Suppressor macrophage (primary cell): ENCODE results near the gene NR3C1.
"Not testable (repeated sequence)": the region's sequence is repeated elsewhere in the genome, so short reads cannot be mapped to it uniquely, and the experiment has no call there.

Experiments used
- DNase-seq, 4 experiments: peaks; one replicate each; pipeline ENCODE4 v3.0.0-alpha.2; 2020 to 2022

Gene NR3C1

DNA sequence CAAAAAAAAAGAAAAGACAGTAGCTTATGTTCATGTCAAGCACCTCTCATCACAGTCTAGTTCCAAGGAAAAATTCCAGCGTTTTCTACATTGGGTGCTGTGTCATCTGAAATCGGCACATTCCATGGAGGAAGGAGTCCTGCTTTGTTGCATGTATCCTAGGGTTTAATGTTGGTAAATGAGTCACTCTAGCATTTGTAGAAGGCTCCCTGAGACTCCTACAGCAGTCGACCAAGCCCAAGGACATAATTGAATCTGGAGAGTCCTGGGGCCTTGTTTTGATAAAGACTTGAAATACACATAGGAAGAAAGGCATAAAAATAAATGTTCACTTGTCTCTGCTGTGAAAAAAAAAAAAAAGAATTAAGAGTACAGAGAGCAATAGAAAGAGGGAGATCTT lies 69.1 kb downstream of the NR3C1 start:
- not testable (repeated sequence) for DNase-seq

- DNase-seq: no peak
Observed at GRCh38 chr5:143331956-143332355, 71.5 kb downstream of the NR3C1 start.

- DNase-seq: no peak
Observed at GRCh38 chr5:143329843-143330242, 73.6 kb downstream of the NR3C1 start.

DNA sequence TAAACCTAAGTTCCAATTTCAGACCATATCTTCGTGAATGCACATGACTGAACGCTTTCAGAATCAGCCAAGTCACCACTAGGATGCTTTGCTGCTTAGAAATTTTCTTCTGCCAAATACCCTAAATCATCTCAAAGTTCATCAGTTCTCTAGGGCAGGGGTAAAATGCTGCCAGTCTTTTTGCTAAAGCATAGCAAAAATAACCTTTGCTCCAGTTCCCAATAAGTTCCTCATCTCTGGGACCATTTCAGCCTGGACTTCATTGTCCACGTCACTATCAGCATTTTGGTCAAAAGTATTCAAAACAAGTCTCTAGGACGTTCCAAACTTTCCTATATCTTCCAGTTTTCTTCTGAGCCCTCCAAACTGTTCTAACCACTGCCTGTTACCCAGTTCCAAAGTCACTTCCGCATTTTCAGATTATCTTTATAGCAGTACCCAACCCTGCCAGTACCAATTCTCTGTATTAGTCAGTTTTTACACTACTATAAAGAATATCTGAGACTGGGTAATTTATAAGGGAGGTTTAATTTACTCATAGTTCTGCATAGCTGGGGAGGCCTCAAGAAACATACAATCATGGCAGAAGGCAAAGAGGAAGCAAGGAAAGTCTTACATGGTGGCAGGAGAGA lies 74.8 kb downstream of the NR3C1 start:
- DNase-seq: no peak

- DNase-seq: peak in 1 of 4 experiments; percentile 28
Observed at GRCh38 chr5:143325086-143325485, 78.4 kb downstream of the NR3C1 start.

GRCh38 chr5:143322931-143323630 lies 80.4 kb downstream of the NR3C1 start:
- DNase-seq: peak in 1 of 4 experiments; percentile 20

- DNase-seq: no peak
Observed at GRCh38 chr5:143322176-143322575, 81.3 kb downstream of the NR3C1 start.

GRCh38 chr5:143319437-143320227 lies 83.9 kb downstream of the NR3C1 start:
- DNase-seq: no peak

- DNase-seq: no peak
Observed at GRCh38 chr5:143318833-143319232, 84.7 kb downstream of the NR3C1 start.

DNA sequence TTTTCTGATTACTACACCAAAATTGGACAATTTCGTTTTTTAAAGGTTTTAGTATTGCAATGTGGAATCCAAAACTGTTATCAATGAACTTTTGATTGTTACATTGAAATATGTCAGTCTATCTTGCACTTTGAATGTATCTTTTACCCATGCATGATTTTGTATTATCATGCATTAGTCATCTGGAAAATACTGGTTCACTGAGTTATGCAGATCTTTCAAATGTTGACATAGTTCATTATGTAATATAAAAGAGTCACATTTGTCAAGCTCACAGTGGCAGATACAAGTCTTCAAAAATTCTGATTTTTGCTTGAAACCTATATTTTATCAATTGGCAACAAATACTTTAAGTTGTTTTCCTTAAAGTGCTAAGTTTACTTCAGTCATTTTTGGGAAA lies 85.2 kb downstream of the NR3C1 start:
- DNase-seq: peak in 1 of 4 experiments; percentile 32

GRCh38 chr5:143316844-143317631 lies 86.4 kb downstream of the NR3C1 start:
- no peak for DNase-seq

- no peak for DNase-seq
Observed at GRCh38 chr5:143316337-143316736, 87.1 kb downstream of the NR3C1 start.

DNA sequence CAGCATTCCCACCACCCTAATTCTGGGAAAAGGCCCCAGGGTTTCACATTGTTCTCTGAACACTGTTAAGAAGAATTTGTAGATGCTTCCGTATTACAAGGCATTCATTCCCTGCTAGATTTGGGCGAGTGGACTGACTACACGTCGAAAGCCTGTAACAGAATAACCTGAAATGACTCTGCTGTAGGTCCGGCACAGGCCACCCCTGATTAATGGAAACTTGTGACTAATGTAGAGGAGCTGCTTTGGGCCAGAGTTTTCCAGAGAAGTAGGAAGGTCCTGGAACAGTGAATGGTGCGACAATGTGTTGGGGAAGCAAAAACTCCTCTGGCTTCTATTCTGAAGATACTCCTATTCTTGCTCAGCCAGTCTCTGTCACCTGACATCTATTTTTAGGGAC lies 87.6 kb downstream of the NR3C1 start:
- no peak for DNase-seq

DNA sequence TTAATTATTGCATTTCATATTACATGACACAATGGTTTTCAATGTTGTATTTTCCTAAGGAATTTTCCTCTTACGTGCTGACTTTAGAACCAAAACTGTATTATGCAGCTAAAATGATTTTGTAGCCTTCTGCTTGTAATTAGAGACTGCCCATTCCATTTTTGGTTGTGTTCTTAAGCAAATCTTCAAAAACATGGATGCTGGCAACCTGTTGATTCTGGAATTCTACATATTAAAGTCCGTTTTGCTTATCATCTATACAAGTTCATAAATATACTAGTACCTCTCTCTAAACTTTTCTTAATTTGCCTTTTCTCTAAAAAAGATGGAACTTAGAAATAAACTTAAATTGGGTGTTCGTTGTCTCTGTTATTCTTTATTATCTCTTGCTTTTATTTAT lies 88.3 kb downstream of the NR3C1 start:
- DNase-seq: no peak

- peak; percentile 34 to 77 (median 56) for DNase-seq
Observed at GRCh38 chr5:143314659-143315058, 88.8 kb downstream of the NR3C1 start.

- DNase-seq: no peak
Observed at GRCh38 chr5:143314099-143314498, 89.4 kb downstream of the NR3C1 start.

- DNase-seq: no peak
Observed at GRCh38 chr5:143313298-143313852, 90.1 kb downstream of the NR3C1 start.

DNA sequence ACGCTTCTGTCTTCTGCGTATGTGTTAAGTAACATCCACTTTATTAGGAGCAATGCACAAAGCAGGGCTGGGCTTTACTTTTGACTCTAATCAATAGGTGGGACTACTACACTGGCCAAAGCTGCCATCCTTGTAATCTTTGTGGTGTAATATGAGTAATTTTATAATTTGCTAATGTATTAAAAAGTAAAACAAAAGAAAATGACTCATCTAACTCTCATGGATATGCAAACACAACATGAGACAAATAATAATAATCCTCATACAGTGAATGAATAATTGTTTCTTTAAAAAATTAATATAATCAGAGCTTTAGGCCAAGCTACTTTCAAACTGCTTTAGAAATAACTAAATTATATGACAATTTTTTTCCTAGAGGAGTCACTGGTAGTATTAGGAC lies 90.7 kb downstream of the NR3C1 start:
- no peak for DNase-seq

DNA sequence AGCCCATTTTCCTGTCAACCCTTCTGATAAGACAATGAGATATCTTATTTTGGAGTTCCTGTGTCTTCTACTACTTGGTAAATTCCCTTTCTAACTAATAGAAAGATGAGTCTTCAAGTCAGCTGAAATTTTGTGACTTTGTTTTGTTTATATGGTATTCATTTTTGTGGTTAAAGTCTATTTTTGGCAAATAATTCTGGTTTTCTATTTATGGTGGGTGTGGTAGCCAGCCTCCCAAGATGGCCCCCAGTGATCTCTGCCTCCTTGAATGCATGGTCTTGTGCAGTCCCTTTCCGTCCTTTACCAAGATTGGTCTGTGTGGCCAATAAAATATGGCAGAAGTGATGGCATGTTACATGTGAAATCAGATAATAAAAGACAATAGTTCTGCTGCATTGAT lies 91.5 kb downstream of the NR3C1 start:
- DNase-seq: no peak

GRCh38 chr5:143311428-143311827 lies 92.1 kb downstream of the NR3C1 start:
- no peak for DNase-seq

DNA sequence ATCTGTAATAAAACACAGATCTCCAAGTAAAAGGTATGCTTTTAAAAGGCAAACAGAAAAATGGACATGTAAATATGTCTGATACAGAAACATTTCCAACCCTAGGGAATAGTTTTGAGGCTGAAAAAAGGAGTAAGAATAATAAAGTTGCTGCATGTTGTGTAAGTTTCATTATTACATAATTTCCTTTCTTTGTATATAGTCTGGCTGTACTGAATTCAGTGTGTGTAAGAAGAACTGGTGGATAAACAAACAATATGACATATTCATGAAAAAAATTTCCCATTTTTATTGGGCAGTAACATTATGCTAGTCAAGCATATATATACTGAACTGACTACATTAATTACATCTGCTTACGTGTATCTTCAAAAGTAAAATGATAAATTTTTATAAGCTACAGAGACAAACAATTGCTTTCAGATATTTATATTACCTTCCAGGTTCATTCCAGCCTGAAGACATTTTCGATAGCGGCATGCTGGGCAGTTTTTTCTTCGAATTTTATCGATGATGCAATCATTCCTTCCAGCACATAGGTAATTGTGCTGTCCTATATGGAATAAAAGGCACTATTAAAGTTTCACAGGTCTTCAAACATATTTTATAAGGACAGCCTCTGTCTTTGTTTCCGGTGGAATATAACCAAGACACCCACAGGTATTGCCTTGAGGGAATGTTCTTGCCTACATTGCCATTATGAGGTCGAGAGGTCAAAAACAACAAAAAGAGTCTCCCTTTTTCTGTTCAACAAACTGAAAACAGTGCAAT lies 93.6 kb downstream of the NR3C1 start:
- peak in 2 of 4 experiments; percentile 34 to 51 for DNase-seq

GRCh38 chr5:143308731-143309130 lies 94.8 kb downstream of the NR3C1 start:
- no peak for DNase-seq
